Hepatocyte (in vitro differentiated cells): ENCODE data around the gene FER1L5. TPM values are rescaled to one million over a fixed set of nuclear protein-coding genes. Genes with fewer than 3 reads are reported as not detected.
"Not testable (repeated sequence)": the region's sequence is repeated elsewhere in the genome, so short reads cannot be mapped to it uniquely, and the experiment has no call there.

Experiments used
- DNase-seq: peaks from one replicate; pipeline ENCODE4 v3.0.0-alpha.2; 2016; ENCODE audit warnings: low spot score
- H2AFZ ChIP-seq: fragments of 200-600 bp; sonication (generic); 2 replicates; pipeline ENCODE4 v1.6.0; 2016; ENCODE audit warnings: antibody characterized with exemption, mild to moderate bottlenecking
- H3K27ac ChIP-seq: fragments of 200-600 bp; sonication (generic); 2 replicates; pipeline ENCODE4 v1.5.1; 2016; ENCODE audit warnings: mild to moderate bottlenecking
- H3K27me3 ChIP-seq: fragments of 200-600 bp; sonication (generic); 2 replicates; pipeline ENCODE4 v1.6.1; 2016
- H3K36me3 ChIP-seq: fragments of 200-600 bp; sonication (generic); replicated peaks from 2 replicates; pipeline ENCODE4 v1.5.1; 2016; ENCODE audit warnings: low read depth; ENCODE audit not compliant: insufficient read depth
- H3K4me1 ChIP-seq: fragments of 200-600 bp; sonication (generic); 2 replicates; pipeline ENCODE4 v1.5.1; 2016; ENCODE audit warnings: mild to moderate bottlenecking, moderate library complexity; ENCODE audit not compliant: insufficient read depth
- H3K4me2 ChIP-seq: fragments of 200-600 bp; sonication (generic); 2 replicates; pipeline ENCODE4 v1.6.0; 2016
- H3K4me3 ChIP-seq: fragments of 200-600 bp; sonication (generic); 2 replicates; pipeline ENCODE4 v1.5.1; 2016; ENCODE audit warnings: mild to moderate bottlenecking
- H3K79me2 ChIP-seq: fragments of 200-600 bp; sonication (generic); 2 replicates; pipeline ENCODE4 v1.6.0; 2017; ENCODE audit warnings: mild to moderate bottlenecking
- H3K9me2 ChIP-seq: fragments of 200-600 bp; sonication (generic); replicated peaks from 2 replicates; pipeline ENCODE4 v1.6.0; 2017; ENCODE audit warnings: mild to moderate bottlenecking; ENCODE audit not compliant: insufficient read depth
- H3K9me3 ChIP-seq: fragments of 200-600 bp; sonication (generic); 2 replicates; pipeline ENCODE4 v1.5.1; 2016; ENCODE audit warnings: low read depth, mild to moderate bottlenecking
- H4K20me1 ChIP-seq: fragments of 200-600 bp; sonication (generic); 2 replicates; pipeline ENCODE4 v1.6.0; 2016; ENCODE audit warnings: mild to moderate bottlenecking; ENCODE audit not compliant: insufficient read depth, poor library complexity, severe bottlenecking
- CTCF ChIP-seq: fragments of 200-600 bp; sonication (generic); IDR thresholded peaks from 2 replicates; pipeline ENCODE4 v1.5.1; 2016; ENCODE audit warnings: antibody characterized with exemption, mild to moderate bottlenecking; ENCODE audit not compliant: poor library complexity
- EZH2 ChIP-seq: fragments of 200-600 bp; sonication (generic); IDR thresholded peaks from 2 replicates; pipeline ENCODE4 v1.6.1; 2016; ENCODE audit warnings: antibody characterized with exemption, mild to moderate bottlenecking, borderline replicate concordance
- EZH2phosphoT487 ChIP-seq: fragments of 200-600 bp; sonication (generic); IDR thresholded peaks from one replicate; pipeline ENCODE4 v1.6.1; 2018; ENCODE audit warnings: antibody characterized with exemption, mild to moderate bottlenecking, low read depth, moderate library complexity; ENCODE audit not compliant: unreplicated experiment, severe bottlenecking
- WGBS: methylation state at CpG from one replicate; pipeline ENCODE4 v1.1.6; 2016; ENCODE audit warnings: low lambda C conversion rate; ENCODE audit errors: missing lambda C conversion rate; 5-methylcytosine and 5-hydroxymethylcytosine counted together
- polyA plus RNA-seq: library from polyadenylated mRNA; unstranded; fragments of >200 nt; fragmentation: Nextera tagmentation; extraction: Ambion mirVana; gene quantifications from 2 replicates; pipeline ENCODE4 v1.2.1, GENCODE V29; 2016
- total RNA-seq: library from RNA; depleted of rRNA; stranded (reverse); fragments of >200 nt; gene quantifications from 2 replicates; pipeline ENCODE4 v1.2.3, GENCODE V29; 2014

The FER1L5 gene
- total and polyA plus RNA-seq, 2 experiments from 2014 or later = 0.10 to 0.33 TPM

- H3K9me3 ChIP-seq = no peaks in the 10 kb centered on the region
- no peaks in the 10 kb centered on the region for H3K79me2 ChIP-seq
- DNase-seq = no peak
- no peak overlapping the region for H3K27ac ChIP-seq
- no peak overlapping the region for H2AFZ ChIP-seq
- WGBS = 100% methylated on average over 1 of the region's 1 CpG
- H3K9me2 ChIP-seq = no peaks in the 10 kb centered on the region
- H3K4me2 ChIP-seq = no peak overlapping the region
- no peaks in the 10 kb centered on the region for H3K27me3 ChIP-seq
- H3K36me3 ChIP-seq = no peaks in the 10 kb centered on the region
- H3K4me3 ChIP-seq = no peak overlapping the region
- TF ChIP-seq CTCF (no peak), EZH2 (no peak), EZH2phosphoT487 (no peak)
- H3K4me1 ChIP-seq = no peaks in the 10 kb centered on the region
- no peaks in the 10 kb centered on the region for H4K20me1 ChIP-seq
Measured at GRCh38 chr2:96649342-96649741, 6.8 kb downstream of the FER1L5 start.

GRCh38 chr2:96651793-96652192 lies 9.2 kb downstream of the FER1L5 start:
- no peaks in the 10 kb centered on the region for H3K27me3 ChIP-seq
- H3K36me3 ChIP-seq = no peaks in the 10 kb centered on the region
- no peaks in the 10 kb centered on the region for H3K79me2 ChIP-seq
- no peak overlapping the region for H3K27ac ChIP-seq
- no peaks in the 10 kb centered on the region for H3K9me3 ChIP-seq
- H3K4me2 ChIP-seq = no peak overlapping the region
- 93% methylated on average over 8 of the region's 8 CpGs for WGBS
- no peak for DNase-seq
- no peaks in the 10 kb centered on the region for H3K9me2 ChIP-seq
- TF ChIP-seq EZH2 = no peak
- TF ChIP-seq EZH2phosphoT487 = no peak
- no peak for TF ChIP-seq CTCF
- no peaks in the 10 kb centered on the region for H4K20me1 ChIP-seq
- no peak overlapping the region for H3K4me3 ChIP-seq
- H2AFZ ChIP-seq = no peak overlapping the region
- H3K4me1 ChIP-seq = no peaks in the 10 kb centered on the region

GRCh38 chr2:96654791-96655190 lies 12.2 kb downstream of the FER1L5 start:
- H3K27ac ChIP-seq, H2AFZ ChIP-seq, H3K9me2 ChIP-seq, H3K9me3 ChIP-seq, H3K4me1 ChIP-seq, H3K79me2 ChIP-seq, H3K27me3 ChIP-seq, DNase-seq, H3K4me3 ChIP-seq, H3K4me2 ChIP-seq, H4K20me1 ChIP-seq, H3K36me3 ChIP-seq: not testable (repeated sequence)
- WGBS = 87% methylated on average over 5 of the region's 7 CpGs

- Histone ChIP-seq H3K27me3 (no peaks in the 10 kb centered on the region), H3K4me1 (no peaks in the 10 kb centered on the region), H3K27ac (no peak overlapping the region), H2AFZ (no peak overlapping the region), H4K20me1 (no peaks in the 10 kb centered on the region), H3K79me2 (no peaks in the 10 kb centered on the region), H3K4me3 (no peak overlapping the region), H3K36me3 (no peaks in the 10 kb centered on the region), H3K9me3 (no peaks in the 10 kb centered on the region), H3K9me2 (no peaks in the 10 kb centered on the region), H3K4me2 (no peak overlapping the region)
- no peak for DNase-seq
- WGBS = 86% methylated on average over 6 of the region's 6 CpGs
- no peak for TF ChIP-seq EZH2phosphoT487
- no peak for TF ChIP-seq EZH2
- TF ChIP-seq CTCF = no peak
Measured at GRCh38 chr2:96655526-96655925, 13.0 kb downstream of the FER1L5 start.
